EL (cell line): ENCODE measurements around the gene SLC38A3.
"Not testable (repeated sequence)": the region's sequence is repeated elsewhere in the genome, so short reads cannot be mapped to it uniquely, and the experiment has no call there.

Experiments
- DNase-seq: peaks from one replicate; pipeline ENCODE4 v3.0.0-alpha.2; 2016

Gene SLC38A3

GRCh38 chr3:50211930-50212329 lies 6.9 kb downstream of the SLC38A3 start:
- peak; percentile 68 for DNase-seq

- no peak for DNase-seq
Observed at GRCh38 chr3:50212502-50212901, 7.4 kb downstream of the SLC38A3 start.

- DNase-seq, result no peak
Observed at GRCh38 chr3:50212971-50213370, 7.9 kb downstream of the SLC38A3 start.

GRCh38 chr3:50213373-50213772 lies 8.3 kb downstream of the SLC38A3 start:
- no peak for DNase-seq

- no peak for DNase-seq
Observed at GRCh38 chr3:50214824-50215223, 9.8 kb downstream of the SLC38A3 start.

- DNase-seq, result no peak
Observed at GRCh38 chr3:50215529-50215928, 10.5 kb downstream of the SLC38A3 start.

- DNase-seq, result no peak
Observed at GRCh38 chr3:50217681-50218080, 12.6 kb downstream of the SLC38A3 start.

GRCh38 chr3:50218448-50218847 lies 13.4 kb downstream of the SLC38A3 start:
- DNase-seq, result no peak

GRCh38 chr3:50219285-50219684 lies 14.2 kb downstream of the SLC38A3 start:
- DNase-seq, result no peak

- no peak for DNase-seq
Observed at GRCh38 chr3:50220109-50220508, 15.0 kb downstream of the SLC38A3 start.

GRCh38 chr3:50221051-50221410 lies 16.0 kb downstream of the SLC38A3 start:
- DNase-seq, result no peak

GRCh38 chr3:50221411-50222168 lies 16.5 kb downstream of the SLC38A3 start:
- no peak for DNase-seq

- DNase-seq, result no peak
Observed at GRCh38 chr3:50222169-50222528, 17.1 kb downstream of the SLC38A3 start.

- DNase-seq, result no peak
Observed at GRCh38 chr3:50224639-50225038, 19.6 kb downstream of the SLC38A3 start.

GRCh38 chr3:50226888-50227389 lies 21.9 kb downstream of the SLC38A3 start:
- peak; percentile 60 for DNase-seq

- DNase-seq, result peak; percentile 91
Observed at GRCh38 chr3:50227390-50228183, 22.5 kb downstream of the SLC38A3 start.

- DNase-seq, result not testable (repeated sequence)
Observed at GRCh38 chr3:50228184-50228763, 23.2 kb downstream of the SLC38A3 start.

GRCh38 chr3:50229490-50229889 lies 24.4 kb downstream of the SLC38A3 start:
- no peak for DNase-seq

GRCh38 chr3:50230104-50230793 lies 25.2 kb downstream of the SLC38A3 start:
- DNase-seq, result no peak

GRCh38 chr3:50230794-50231125 lies 25.7 kb downstream of the SLC38A3 start:
- no peak for DNase-seq

- no peak for DNase-seq
Observed at GRCh38 chr3:50231581-50231980, 26.5 kb downstream of the SLC38A3 start.

- no peak for DNase-seq
Observed at GRCh38 chr3:50232303-50232702, 27.2 kb downstream of the SLC38A3 start.

- no peak for DNase-seq
Observed at GRCh38 chr3:50233176-50233575, 28.1 kb downstream of the SLC38A3 start.
